Vagina (tissue), 2 donors: ENCODE measurements around the gene FHIT. TPM values are rescaled to one million over a fixed set of nuclear protein-coding genes. Genes with fewer than 3 reads are reported as not detected.

ENCODE experiments used
- DNase-seq, 2 donors: peaks; one replicate each; pipeline ENCODE4 v3.0.0-alpha.2; 2017; ENCODE audit errors: extremely low spot score in 2 of 2
- H3K27ac ChIP-seq: fragments of 200-600 bp; sonication (generic); one replicate; pipeline ENCODE4 v1.5.1; 2019
- H3K27me3 ChIP-seq: fragments of 200-600 bp; sonication (generic); one replicate; pipeline ENCODE4 v1.5.1; 2019
- H3K36me3 ChIP-seq, 2 donors: fragments of 200-600 bp; sonication (generic); one replicate each; pipeline ENCODE4 v1.5.1; 2017 to 2019
- H3K4me1 ChIP-seq: fragments of 200-600 bp; sonication (generic); one replicate; pipeline ENCODE4 v1.5.1; 2019
- H3K4me3 ChIP-seq, 2 donors: fragments of 200-600 bp; sonication (generic); 1 replicate in 1 of 2; 2 replicates in 1 of 2; pipeline ENCODE4 v1.5.1; 2016 to 2019
- H3K9me3 ChIP-seq: fragments of 200-600 bp; sonication (generic); one replicate; pipeline ENCODE4 v1.5.1; 2019
- POLR2A ChIP-seq, 2 donors: fragments of 450-650 bp; IDR thresholded peaks; one replicate each; pipeline ENCODE4 v1.6.1; 2017; ENCODE audit warnings: antibody characterized with exemption in 2 of 2, mild to moderate bottlenecking in 2 of 2, moderate library complexity in 2 of 2
- POLR2AphosphoS5 ChIP-seq, 2 donors: sonication (generic); formaldehyde crosslinking; IDR thresholded peaks; one replicate each; pipeline ENCODE4 v1.9.0; 2017; ENCODE audit warnings: antibody characterized with exemption in 2 of 2, mild to moderate bottlenecking in 2 of 2, low read depth in 1 of 2; ENCODE audit not compliant: insufficient read depth in 1 of 2
- intact Hi-C: fragments of 100-400 bp; cut with DNase I; formaldehyde crosslinking; loops from one replicate; pipeline ENCODE4 v1.15.1; 2023
- total RNA-seq: library from RNA; depleted of rRNA; stranded (reverse); fragments of >200 nt; gene quantifications from one replicate; pipeline ENCODE4 v1.2.3, GENCODE V29; 2016
- TF ChIP-seq, protein P1 (sequence below), 3 experiments: fragments of 450-650 bp in 2 of 3; fragments of 200-600 bp in 1 of 3; sonication (generic) in 1 of 3; IDR thresholded peaks; one replicate each; pipeline ENCODE4 v1.5.1; 2017 to 2019; ENCODE audit warnings: antibody characterized with exemption in 3 of 3, mild to moderate bottlenecking in 2 of 3, moderate library complexity in 2 of 3

The FHIT gene
- total RNA-seq, 1 donor from 2014 or later, result 7.9 TPM

DNA sequence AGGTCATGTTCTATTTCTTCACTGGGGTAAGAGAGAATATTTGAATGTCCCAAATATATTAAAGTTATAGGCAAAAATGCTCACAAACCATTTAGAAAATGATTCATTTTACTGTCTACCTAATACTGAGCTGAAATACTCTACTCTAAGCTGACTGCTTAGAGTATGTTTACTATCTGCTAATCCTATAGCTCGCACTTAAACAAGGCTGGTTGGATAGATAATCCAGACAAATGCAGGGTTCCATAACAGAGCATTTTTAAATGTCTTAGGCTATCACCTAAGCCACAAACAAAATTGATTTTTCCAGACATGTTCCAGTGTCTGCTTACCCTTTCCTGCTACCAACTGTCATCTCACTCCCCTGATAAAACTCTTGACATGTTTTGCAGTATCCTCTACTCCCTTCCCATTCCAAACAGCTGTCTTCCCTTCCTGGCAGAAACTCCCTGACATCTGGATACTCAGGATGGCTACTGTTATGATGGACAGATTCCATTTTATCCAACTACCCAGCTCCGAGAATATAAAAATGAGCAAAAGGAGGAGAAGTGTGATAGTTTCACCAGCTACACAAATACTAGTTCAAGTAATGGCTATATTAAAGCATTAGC is 1034.7 kb downstream of the FHIT start:
- Histone ChIP-seq H3K36me3 (no peaks in the 10 kb centered on the region), H3K9me3 (no peaks in the 10 kb centered on the region), H3K4me3 (no peak overlapping the region), H3K27me3 (no peaks in the 10 kb centered on the region), H3K4me1 (no peaks in the 10 kb centered on the region), H3K27ac (no peak overlapping the region)
- TF ChIP-seq, protein P1, sequence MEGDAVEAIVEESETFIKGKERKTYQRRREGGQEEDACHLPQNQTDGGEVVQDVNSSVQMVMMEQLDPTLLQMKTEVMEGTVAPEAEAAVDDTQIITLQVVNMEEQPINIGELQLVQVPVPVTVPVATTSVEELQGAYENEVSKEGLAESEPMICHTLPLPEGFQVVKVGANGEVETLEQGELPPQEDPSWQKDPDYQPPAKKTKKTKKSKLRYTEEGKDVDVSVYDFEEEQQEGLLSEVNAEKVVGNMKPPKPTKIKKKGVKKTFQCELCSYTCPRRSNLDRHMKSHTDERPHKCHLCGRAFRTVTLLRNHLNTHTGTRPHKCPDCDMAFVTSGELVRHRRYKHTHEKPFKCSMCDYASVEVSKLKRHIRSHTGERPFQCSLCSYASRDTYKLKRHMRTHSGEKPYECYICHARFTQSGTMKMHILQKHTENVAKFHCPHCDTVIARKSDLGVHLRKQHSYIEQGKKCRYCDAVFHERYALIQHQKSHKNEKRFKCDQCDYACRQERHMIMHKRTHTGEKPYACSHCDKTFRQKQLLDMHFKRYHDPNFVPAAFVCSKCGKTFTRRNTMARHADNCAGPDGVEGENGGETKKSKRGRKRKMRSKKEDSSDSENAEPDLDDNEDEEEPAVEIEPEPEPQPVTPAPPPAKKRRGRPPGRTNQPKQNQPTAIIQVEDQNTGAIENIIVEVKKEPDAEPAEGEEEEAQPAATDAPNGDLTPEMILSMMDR (IDR thresholded peaks at IDR 0.05), result no peak
- TF ChIP-seq POLR2AphosphoS5 (IDR thresholded peaks at IDR 0.05; ENCODE audit: insufficient read depth in 1 of 2, low read depth in 1 of 2) (no peak), POLR2A (IDR thresholded peaks at IDR 0.05) (no peak)
- intact Hi-C loops, result no loop called here
- DNase-seq, result no peak

DNA sequence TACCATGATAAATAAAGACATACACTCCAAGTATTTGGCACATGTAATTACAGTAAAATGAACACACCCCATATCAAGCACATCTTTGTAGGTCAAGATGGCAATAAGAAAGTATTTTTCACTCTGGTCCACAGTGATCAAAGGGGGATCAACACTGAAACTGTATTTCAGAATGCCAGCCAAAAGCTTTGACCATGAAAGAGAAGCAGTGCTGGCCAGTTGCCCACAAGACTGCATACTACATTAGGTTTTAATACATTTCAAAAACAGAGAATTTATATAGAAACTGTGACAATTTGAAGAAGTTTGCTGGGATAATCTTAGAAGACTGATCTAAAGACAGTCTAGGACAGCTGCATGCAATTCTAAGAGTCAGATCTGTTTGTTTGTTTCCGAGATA is 1035.3 kb downstream of the FHIT start:
- Histone ChIP-seq H3K4me3 (no peak overlapping the region), H3K36me3 (no peaks in the 10 kb centered on the region), H3K27ac (no peak overlapping the region), H3K9me3 (no peaks in the 10 kb centered on the region), H3K4me1 (no peaks in the 10 kb centered on the region), H3K27me3 (no peaks in the 10 kb centered on the region)
- intact Hi-C loops, result no loop called here
- DNase-seq, result no peak
- TF ChIP-seq, protein P1 (IDR thresholded peaks at IDR 0.05), result no peak
- TF ChIP-seq POLR2A (IDR thresholded peaks at IDR 0.05), result no peak

DNA sequence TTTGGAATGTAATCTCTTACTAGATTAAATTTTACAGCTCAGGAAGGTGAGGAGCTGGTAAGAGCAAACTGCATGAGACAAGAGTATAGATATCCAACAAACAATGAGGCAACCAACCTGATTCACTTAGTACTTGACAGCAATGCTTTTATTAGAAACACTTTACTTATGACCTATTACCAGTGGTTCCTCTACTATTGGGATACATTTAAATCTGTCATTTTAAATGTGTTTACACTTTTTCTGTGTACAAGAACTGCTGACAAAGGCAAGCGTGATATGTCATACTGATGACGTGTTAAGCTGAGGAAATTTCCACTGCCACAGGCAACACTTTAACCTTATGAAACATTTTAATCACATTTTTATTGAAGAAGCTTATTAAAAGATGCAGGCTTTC is 1043.3 kb downstream of the FHIT start:
- intact Hi-C loops, result no loop called here
- no peaks in the 10 kb centered on the region for H3K27me3 ChIP-seq
- H3K9me3 ChIP-seq, result no peaks in the 10 kb centered on the region
- H3K4me1 ChIP-seq, result no peaks in the 10 kb centered on the region
- DNase-seq, result no peak
- H3K4me3 ChIP-seq, result no peak overlapping the region
- H3K27ac ChIP-seq, result no peak overlapping the region
- H3K36me3 ChIP-seq, result no peaks in the 10 kb centered on the region
- TF ChIP-seq POLR2AphosphoS5 (IDR thresholded peaks at IDR 0.05; ENCODE audit: insufficient read depth in 1 of 2, low read depth in 1 of 2) (no peak), POLR2A (IDR thresholded peaks at IDR 0.05) (no peak)
- TF ChIP-seq, protein P1 (IDR thresholded peaks at IDR 0.05), result no peak

DNA sequence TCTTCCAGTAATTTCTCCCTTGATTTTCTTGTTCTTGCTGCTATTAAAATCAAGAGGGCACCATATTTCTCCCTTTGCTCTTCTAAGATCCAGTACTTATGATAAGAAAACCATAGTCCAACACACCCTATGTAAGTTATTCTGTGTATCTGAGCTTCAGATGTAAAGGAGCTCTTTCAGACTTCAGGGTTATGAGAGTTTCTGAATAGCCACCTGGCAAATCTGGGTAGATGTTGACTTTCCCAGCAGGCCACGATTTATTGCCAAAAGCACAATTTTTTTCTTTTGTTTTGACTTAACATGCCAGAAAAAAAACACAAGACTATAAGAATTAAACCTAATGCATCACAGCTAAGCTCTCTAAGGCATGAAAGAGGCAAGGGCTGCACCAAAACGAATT is 1045.0 kb downstream of the FHIT start:
- Histone ChIP-seq H3K27ac (no peak overlapping the region), H3K4me1 (no peaks in the 10 kb centered on the region), H3K4me3 (no peak overlapping the region), H3K9me3 (no peaks in the 10 kb centered on the region), H3K27me3 (no peaks in the 10 kb centered on the region), H3K36me3 (no peaks in the 10 kb centered on the region)
- intact Hi-C loops, result no loop called here
- no peak for DNase-seq
- TF ChIP-seq POLR2AphosphoS5 (IDR thresholded peaks at IDR 0.05; ENCODE audit: insufficient read depth in 1 of 2, low read depth in 1 of 2) (no peak), POLR2A (IDR thresholded peaks at IDR 0.05) (no peak)
- TF ChIP-seq, protein P1 (IDR thresholded peaks at IDR 0.05), result no peak

DNA sequence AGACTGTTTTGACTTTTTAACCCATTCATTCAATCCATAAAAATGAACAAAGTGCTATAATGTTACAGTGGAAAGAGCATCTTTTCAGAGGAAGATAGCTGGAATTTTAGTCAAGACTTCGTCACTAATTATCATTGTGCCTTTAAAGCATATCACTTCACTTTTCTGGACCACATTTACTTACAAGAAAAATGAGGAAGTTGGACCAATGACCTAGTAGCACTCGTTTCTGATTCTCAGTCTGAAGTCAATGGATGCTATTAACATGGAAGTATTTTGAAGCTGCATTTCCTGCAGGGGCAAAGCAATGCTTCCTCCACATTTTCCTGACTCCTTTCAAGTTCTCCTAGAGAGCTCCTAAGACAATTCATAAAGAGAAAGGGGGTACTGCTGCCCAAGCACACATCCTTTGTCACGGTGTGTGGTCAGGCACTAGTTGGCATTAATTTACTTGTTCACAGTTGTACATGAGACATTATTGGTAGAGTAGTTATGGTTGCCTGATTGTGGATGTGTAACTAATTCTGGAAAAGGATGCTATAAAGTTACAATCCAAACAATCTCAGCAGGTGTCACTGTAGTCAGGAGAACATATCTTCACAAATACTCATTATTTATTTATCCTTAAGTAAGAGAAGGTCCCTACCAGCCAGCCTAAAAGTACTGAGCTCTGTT is 1049.1 kb downstream of the FHIT start:
- intact Hi-C loops, result no loop called here
- H3K4me3 ChIP-seq, result no peak overlapping the region
- no peaks in the 10 kb centered on the region for H3K36me3 ChIP-seq
- TF ChIP-seq, protein P1 (IDR thresholded peaks at IDR 0.05), result no peak
- TF ChIP-seq POLR2AphosphoS5 (IDR thresholded peaks at IDR 0.05; ENCODE audit: insufficient read depth in 1 of 2, low read depth in 1 of 2) (no peak), POLR2A (IDR thresholded peaks at IDR 0.05) (no peak)
- H3K4me1 ChIP-seq, result no peaks in the 10 kb centered on the region
- no peak overlapping the region for H3K27ac ChIP-seq
- H3K27me3 ChIP-seq, result no peaks in the 10 kb centered on the region
- no peaks in the 10 kb centered on the region for H3K9me3 ChIP-seq
- no peak for DNase-seq
